Transverse colon (tissue), 4 donors: ENCODE data around the gene PCP4. TPM values are rescaled to one million over a fixed set of nuclear protein-coding genes. Genes with fewer than 3 reads are reported as not detected.

ENCODE experiments used
- DNase-seq: peaks from one replicate; pipeline ENCODE4 v3.0.0-alpha.2; 2019
- H3K27ac ChIP-seq, 4 donors: fragments of 200-600 bp; sonication (generic); 2 replicates each; pipeline ENCODE4 v1.5.1; 2016 to 2018; ENCODE audit warnings: inconsistent platforms in 4 of 4
- H3K27me3 ChIP-seq: fragments of 200-600 bp; sonication (generic); 2 replicates; pipeline ENCODE4 v1.5.1; 2017; ENCODE audit warnings: inconsistent platforms
- H3K36me3 ChIP-seq, 4 donors: fragments of 200-600 bp; sonication (generic); 2 replicates each; pipeline ENCODE4 v1.5.1; 2017 to 2019; ENCODE audit warnings: inconsistent platforms in 4 of 4
- H3K4me1 ChIP-seq, 4 donors: fragments of 200-600 bp; sonication (generic); 2 replicates each; pipeline ENCODE4 v1.5.1; 2017 to 2020; ENCODE audit warnings: inconsistent platforms in 4 of 4
- H3K4me3 ChIP-seq, 4 donors: fragments of 200-600 bp; sonication (generic); 1 replicate in 1 of 4; 2 replicates in 3 of 4; pipeline versions ENCODE4 v1.5.1 to v1.6.1; 2017 to 2019; ENCODE audit warnings: inconsistent platforms in 4 of 4
- H3K9me3 ChIP-seq, 2 donors: fragments of 200-600 bp; sonication (generic); 2 replicates each; pipeline ENCODE4 v1.5.1; 2017 to 2019; ENCODE audit warnings: inconsistent platforms in 2 of 2
- EP300 ChIP-seq: sonication (generic); formaldehyde crosslinking; IDR thresholded peaks from one replicate; pipeline ENCODE4 v1.6.1; 2017; ENCODE audit warnings: antibody characterized with exemption, low read depth
- POLR2A ChIP-seq: fragments of 450-650 bp; IDR thresholded peaks from one replicate; pipeline ENCODE4 v1.6.1; 2016; ENCODE audit warnings: antibody characterized with exemption, mild to moderate bottlenecking, moderate library complexity
- POLR2AphosphoS5 ChIP-seq, 3 donors: sonication (generic); formaldehyde crosslinking; IDR thresholded peaks; one replicate each; pipeline ENCODE4 v1.6.1; 2016; ENCODE audit warnings: antibody characterized with exemption in 3 of 3
- whole genome bisulfite sequencing, 2 donors: methylation state at CpG; one replicate each; pipeline ENCODE4 v1.1.5; 2018; ENCODE audit warnings: low coverage in 1 of 2; 5-methylcytosine and 5-hydroxymethylcytosine counted together
- in situ Hi-C, 4 donors: fragments of 200-750 bp; cut with MboI; loops; one replicate each; pipeline versions ENCODE4 v1.15.0 to v1.15.1; 2017; ENCODE audit warnings: low sequenced_read_pairs in 3 of 4, low pct_ligation_motif_present in 1 of 4, low pct_unique_long_range_greater_than_20kb in 1 of 4
- intact Hi-C: fragments of 100-400 bp; cut with DNase I; formaldehyde crosslinking; loops from one replicate; pipeline ENCODE4 v1.15.1; 2023; ENCODE audit warnings: low total_unique reads
- total RNA-seq, 4 donors: library from RNA; depleted of rRNA; stranded (reverse); fragments of >200 nt; gene quantifications; one replicate each; pipeline ENCODE4 v1.1.0, GENCODE V29; 2016
- TF ChIP-seq, protein P1 (sequence below), 5 experiments: fragments of 200-600 bp in 3 of 5; fragments of 450-650 bp in 2 of 5; sonication (generic) in 3 of 5; IDR thresholded peaks; 1 replicate in 2 of 5; 2 replicates in 3 of 5; pipeline ENCODE4 v1.5.1; 2016 to 2017; ENCODE audit warnings: antibody characterized with exemption in 5 of 5, inconsistent platforms in 3 of 5, mild to moderate bottlenecking in 2 of 5, moderate library complexity in 1 of 5

PCP4 gene
- total RNA-seq, 4 donors from 2014 or later: 8.9 to 17.3 (median 13.1) TPM; not detected in 1

DNA sequence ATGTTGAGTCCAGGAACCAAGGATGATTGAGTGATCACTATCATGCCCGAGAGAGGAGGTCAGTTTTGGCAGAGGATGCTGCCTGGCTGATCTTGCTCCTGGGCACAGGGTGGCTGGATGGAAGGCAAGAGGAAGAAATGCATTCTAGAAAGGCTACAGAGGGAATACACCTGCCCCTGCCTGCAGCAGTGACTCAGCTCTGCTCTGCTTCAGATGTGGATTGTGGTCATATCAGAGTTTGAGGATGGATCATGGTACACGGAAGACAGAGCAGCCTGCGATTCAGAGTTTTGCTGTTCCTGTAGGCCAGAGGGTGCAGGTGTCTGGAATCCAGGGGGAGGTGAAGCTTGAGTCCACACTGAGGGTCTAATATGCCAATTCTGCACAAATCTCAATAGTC lies 37.2 kb downstream of the PCP4 start:
- H3K9me3 ChIP-seq: no peaks in the 10 kb centered on the region
- WGBS, 2 donors: 82% methylated on average over 3 of the region's 3 CpGs; no CpG with 5 or more reads in 1 of the 2 donors
- intact Hi-C loops (no loop called here), in situ Hi-C loops (no loop called here)
- DNase-seq: no peak
- no peaks in the 10 kb centered on the region for H3K27me3 ChIP-seq
- no peak overlapping the region for H3K27ac ChIP-seq
- H3K36me3 ChIP-seq: no peaks in the 10 kb centered on the region
- H3K4me1 ChIP-seq: no peaks in the 10 kb centered on the region
- H3K4me3 ChIP-seq: no peak overlapping the region
- TF ChIP-seq EP300 (no peak), POLR2AphosphoS5 (IDR thresholded peaks at IDR 0.05) (no peak), POLR2A (no peak)
- TF ChIP-seq, protein P1, sequence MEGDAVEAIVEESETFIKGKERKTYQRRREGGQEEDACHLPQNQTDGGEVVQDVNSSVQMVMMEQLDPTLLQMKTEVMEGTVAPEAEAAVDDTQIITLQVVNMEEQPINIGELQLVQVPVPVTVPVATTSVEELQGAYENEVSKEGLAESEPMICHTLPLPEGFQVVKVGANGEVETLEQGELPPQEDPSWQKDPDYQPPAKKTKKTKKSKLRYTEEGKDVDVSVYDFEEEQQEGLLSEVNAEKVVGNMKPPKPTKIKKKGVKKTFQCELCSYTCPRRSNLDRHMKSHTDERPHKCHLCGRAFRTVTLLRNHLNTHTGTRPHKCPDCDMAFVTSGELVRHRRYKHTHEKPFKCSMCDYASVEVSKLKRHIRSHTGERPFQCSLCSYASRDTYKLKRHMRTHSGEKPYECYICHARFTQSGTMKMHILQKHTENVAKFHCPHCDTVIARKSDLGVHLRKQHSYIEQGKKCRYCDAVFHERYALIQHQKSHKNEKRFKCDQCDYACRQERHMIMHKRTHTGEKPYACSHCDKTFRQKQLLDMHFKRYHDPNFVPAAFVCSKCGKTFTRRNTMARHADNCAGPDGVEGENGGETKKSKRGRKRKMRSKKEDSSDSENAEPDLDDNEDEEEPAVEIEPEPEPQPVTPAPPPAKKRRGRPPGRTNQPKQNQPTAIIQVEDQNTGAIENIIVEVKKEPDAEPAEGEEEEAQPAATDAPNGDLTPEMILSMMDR (IDR thresholded peaks at IDR 0.05): no peak

DNA sequence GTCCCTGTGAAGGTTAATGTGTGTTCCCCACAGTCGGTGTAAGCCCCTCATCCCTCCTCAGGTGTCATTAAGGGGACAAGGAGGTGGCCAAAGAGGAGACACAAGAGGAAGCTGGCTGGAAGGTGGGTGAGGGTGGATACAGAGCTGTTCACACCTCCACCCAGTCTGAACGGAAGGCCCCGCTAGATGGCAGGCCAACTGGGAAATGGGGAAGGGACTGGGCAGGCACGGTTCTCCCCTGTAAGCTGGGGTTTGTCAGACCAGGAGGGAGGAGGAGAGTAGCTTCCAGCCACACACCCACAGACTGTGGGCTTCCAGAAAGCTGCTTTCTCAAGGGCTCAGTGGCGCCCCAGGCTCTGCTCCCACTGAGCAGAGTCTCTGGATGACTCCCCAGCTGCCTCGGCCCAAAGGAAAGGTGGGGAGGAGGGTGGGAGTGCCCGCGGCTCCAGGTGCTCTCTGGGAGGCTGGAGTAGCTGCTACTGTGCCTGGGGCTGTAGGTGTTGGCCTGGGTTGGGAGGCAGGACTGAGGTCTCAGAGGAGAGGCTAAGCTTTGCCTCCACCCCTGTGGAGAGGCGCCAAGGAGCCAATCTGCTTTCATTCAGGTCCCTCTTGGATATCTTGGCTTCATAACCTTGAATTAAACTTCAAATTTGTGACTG lies 41.2 kb downstream of the PCP4 start:
- Histone ChIP-seq H3K27me3 (no peaks in the 10 kb centered on the region), H3K9me3 (no peaks in the 10 kb centered on the region), H3K4me1 (no peaks in the 10 kb centered on the region), H3K4me3 (no peak overlapping the region), H3K27ac (no peak overlapping the region), H3K36me3 (no peaks in the 10 kb centered on the region)
- in situ Hi-C loops: no loop called here
- TF ChIP-seq POLR2AphosphoS5 (IDR thresholded peaks at IDR 0.05) (no peak), EP300 (no peak), POLR2A (no peak)
- TF ChIP-seq, protein P1 (IDR thresholded peaks at IDR 0.05): no peak
- 60% methylated on average over 1 to 9 of the region's 9 CpGs for WGBS, 2 donors
- no peak for DNase-seq
- intact Hi-C loops: no loop called here

- no peak overlapping the region for H3K27ac ChIP-seq
- H3K27me3 ChIP-seq: no peaks in the 10 kb centered on the region
- H3K4me3 ChIP-seq: no peak overlapping the region
- H3K36me3 ChIP-seq: no peaks in the 10 kb centered on the region
- no peak for DNase-seq
- intact Hi-C loops (no loop called here), in situ Hi-C loops (no loop called here)
- TF ChIP-seq POLR2A: no peak
- no peak for TF ChIP-seq POLR2AphosphoS5 (IDR thresholded peaks at IDR 0.05)
- TF ChIP-seq EP300: no peak
- TF ChIP-seq, protein P1 (IDR thresholded peaks at IDR 0.05): peak in 1 of 5 experiments; percentile 9
- WGBS, 2 donors: 66 to 76% methylated on average over 7 to 10 of the region's 10 CpGs
- no peaks in the 10 kb centered on the region for H3K9me3 ChIP-seq
- no peaks in the 10 kb centered on the region for H3K4me1 ChIP-seq
These were observed 44.3 kb downstream of the PCP4 start for GRCh38 chr21:39911286-39912199.

DNA sequence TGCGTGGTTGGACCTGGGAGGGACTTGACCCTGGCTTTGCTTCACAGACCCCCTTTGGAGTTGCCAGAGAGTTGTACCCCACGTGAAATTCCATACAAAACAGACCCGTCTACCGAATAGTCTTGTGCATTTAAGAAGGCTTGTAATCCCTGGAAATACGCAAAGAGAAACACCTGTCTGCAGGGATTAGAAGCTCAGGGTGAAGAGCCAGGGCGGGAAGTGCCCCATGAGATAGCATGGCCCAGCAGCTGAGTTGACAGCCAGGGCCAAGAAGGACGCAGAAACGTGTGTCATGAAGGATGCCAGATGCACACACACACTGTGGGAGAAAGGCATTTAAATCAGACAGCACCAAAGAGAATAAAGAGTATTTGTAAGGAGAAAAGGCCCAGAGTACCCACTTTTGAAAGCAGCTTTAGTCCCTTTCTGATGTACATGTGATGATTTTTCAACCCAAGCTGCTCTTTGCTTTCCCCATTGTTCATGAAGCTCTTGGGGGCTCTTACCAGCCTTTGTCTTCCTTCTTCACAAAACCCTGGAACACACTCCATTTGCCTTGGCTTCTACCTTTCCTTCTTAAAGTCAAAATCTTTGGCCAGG lies 46.6 kb downstream of the PCP4 start:
- Histone ChIP-seq H3K27ac (no peak overlapping the region), H3K36me3 (no peaks in the 10 kb centered on the region), H3K4me1 (no peaks in the 10 kb centered on the region), H3K4me3 (no peak overlapping the region), H3K27me3 (no peaks in the 10 kb centered on the region), H3K9me3 (no peaks in the 10 kb centered on the region)
- in situ Hi-C loops: no loop called here
- intact Hi-C loops: no loop called here
- DNase-seq: no peak
- WGBS, 2 donors: 51 to 72% methylated on average over 3 to 8 of the region's 8 CpGs
- TF ChIP-seq EP300: no peak
- TF ChIP-seq POLR2A: no peak
- no peak for TF ChIP-seq POLR2AphosphoS5 (IDR thresholded peaks at IDR 0.05)
- TF ChIP-seq, protein P1 (IDR thresholded peaks at IDR 0.05): no peak
